Ishikawa (cell line): ENCODE data around the gene SDHAF4.
A peak's percentile ranks its signal among the peaks of the same experiment; 100 is the strongest.

Experiments
- CEBPB ChIP-seq: IDR thresholded peaks from 2 replicates; pipeline ENCODE4 v1.6.1; 2012
- CREB1 ChIP-seq: IDR thresholded peaks from 2 replicates; pipeline ENCODE4 v1.6.1; 2012; ENCODE audit warnings: low read depth
- EGR1 ChIP-seq: IDR thresholded peaks from 2 replicates; pipeline ENCODE4 v1.6.1; 2012
- EP300 ChIP-seq: IDR thresholded peaks from 2 replicates; pipeline ENCODE4 v1.6.1; 2012; ENCODE audit warnings: borderline replicate concordance
- FOXM1 ChIP-seq: IDR thresholded peaks from 2 replicates; pipeline ENCODE4 v1.6.1; 2012; ENCODE audit warnings: low read depth, borderline replicate concordance
- NFIC ChIP-seq: IDR thresholded peaks from 2 replicates; pipeline ENCODE4 v1.6.1; 2012
- RAD21 ChIP-seq: IDR thresholded peaks from 2 replicates; pipeline ENCODE4 v1.6.1; 2012; ENCODE audit warnings: low read depth
- TAF1 ChIP-seq: IDR thresholded peaks from 2 replicates; pipeline ENCODE4 v1.6.1; 2012; ENCODE audit warnings: low read depth, mild to moderate bottlenecking
- TCF12 ChIP-seq: IDR thresholded peaks from 2 replicates; pipeline ENCODE4 v1.6.1; 2012; ENCODE audit warnings: low read depth
- TEAD4 ChIP-seq: IDR thresholded peaks from 2 replicates; pipeline ENCODE4 v1.6.1; 2012
- YY1 ChIP-seq: IDR thresholded peaks from 2 replicates; pipeline ENCODE4 v1.6.1; 2012; ENCODE audit warnings: low read depth
- ZBTB7A ChIP-seq: IDR thresholded peaks from 2 replicates; pipeline ENCODE4 v1.6.1; 2012; ENCODE audit warnings: low read depth
- TF ChIP-seq, protein P1 (sequence below): IDR thresholded peaks from 2 replicates; pipeline ENCODE4 v1.6.1; 2012
- TF ChIP-seq, protein P2 (sequence below): IDR thresholded peaks from 2 replicates; pipeline ENCODE4 v1.6.1; 2012; ENCODE audit warnings: low read depth, mild to moderate bottlenecking

SDHAF4 gene

DNA sequence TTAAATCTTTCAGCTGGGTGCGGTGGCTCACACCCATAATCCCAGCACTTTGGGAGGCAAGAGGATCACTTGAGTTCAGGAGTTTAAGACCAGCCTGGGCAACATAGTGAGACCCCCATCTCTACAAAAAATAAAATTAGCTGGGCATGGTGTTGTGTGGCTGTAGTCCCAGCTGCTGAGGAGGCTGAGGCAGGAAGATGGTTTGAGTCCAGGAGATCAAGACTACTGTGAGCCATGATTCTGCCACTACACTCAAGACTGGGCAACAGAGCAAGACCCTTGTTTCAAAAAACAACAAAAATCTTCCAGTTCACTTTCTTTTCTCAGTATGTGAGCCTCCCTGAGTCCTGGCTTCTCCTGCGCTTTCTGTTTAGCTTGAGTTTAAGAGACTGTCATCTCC lies 7.9 kb downstream of the SDHAF4 start:
- TF ChIP-seq NFIC (no peak), TEAD4 (no peak), FOXM1 (no peak), TCF12 (no peak), ZBTB7A (no peak), CEBPB (no peak), EGR1 (no peak), RAD21 (no peak)
- TF ChIP-seq, protein P1, sequence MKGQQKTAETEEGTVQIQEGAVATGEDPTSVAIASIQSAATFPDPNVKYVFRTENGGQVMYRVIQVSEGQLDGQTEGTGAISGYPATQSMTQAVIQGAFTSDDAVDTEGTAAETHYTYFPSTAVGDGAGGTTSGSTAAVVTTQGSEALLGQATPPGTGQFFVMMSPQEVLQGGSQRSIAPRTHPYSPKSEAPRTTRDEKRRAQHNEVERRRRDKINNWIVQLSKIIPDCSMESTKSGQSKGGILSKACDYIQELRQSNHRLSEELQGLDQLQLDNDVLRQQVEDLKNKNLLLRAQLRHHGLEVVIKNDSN: no peak
- TF ChIP-seq, protein P2, sequence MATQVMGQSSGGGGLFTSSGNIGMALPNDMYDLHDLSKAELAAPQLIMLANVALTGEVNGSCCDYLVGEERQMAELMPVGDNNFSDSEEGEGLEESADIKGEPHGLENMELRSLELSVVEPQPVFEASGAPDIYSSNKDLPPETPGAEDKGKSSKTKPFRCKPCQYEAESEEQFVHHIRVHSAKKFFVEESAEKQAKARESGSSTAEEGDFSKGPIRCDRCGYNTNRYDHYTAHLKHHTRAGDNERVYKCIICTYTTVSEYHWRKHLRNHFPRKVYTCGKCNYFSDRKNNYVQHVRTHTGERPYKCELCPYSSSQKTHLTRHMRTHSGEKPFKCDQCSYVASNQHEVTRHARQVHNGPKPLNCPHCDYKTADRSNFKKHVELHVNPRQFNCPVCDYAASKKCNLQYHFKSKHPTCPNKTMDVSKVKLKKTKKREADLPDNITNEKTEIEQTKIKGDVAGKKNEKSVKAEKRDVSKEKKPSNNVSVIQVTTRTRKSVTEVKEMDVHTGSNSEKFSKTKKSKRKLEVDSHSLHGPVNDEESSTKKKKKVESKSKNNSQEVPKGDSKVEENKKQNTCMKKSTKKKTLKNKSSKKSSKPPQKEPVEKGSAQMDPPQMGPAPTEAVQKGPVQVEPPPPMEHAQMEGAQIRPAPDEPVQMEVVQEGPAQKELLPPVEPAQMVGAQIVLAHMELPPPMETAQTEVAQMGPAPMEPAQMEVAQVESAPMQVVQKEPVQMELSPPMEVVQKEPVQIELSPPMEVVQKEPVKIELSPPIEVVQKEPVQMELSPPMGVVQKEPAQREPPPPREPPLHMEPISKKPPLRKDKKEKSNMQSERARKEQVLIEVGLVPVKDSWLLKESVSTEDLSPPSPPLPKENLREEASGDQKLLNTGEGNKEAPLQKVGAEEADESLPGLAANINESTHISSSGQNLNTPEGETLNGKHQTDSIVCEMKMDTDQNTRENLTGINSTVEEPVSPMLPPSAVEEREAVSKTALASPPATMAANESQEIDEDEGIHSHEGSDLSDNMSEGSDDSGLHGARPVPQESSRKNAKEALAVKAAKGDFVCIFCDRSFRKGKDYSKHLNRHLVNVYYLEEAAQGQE: no peak

- peak; percentile 41; the same call in 1 of the 2 replicates for TF ChIP-seq CEBPB
- TF ChIP-seq, protein P2: no peak
These were observed 9.3 kb downstream of the SDHAF4 start for GRCh38 chr6:70575899-70576495.

GRCh38 chr6:70586114-70586513 lies 19.4 kb downstream of the SDHAF4 start:
- TF ChIP-seq EP300 (no peak), TCF12 (no peak), CEBPB (no peak), TEAD4 (no peak), TAF1 (no peak), NFIC (no peak), CREB1 (no peak)
- TF ChIP-seq, protein P2: no peak
- TF ChIP-seq, protein P1: no peak

- TF ChIP-seq, protein P1: no peak
- TF ChIP-seq TEAD4: no peak
- no peak for TF ChIP-seq TCF12
- TF ChIP-seq TAF1: no peak
- no peak for TF ChIP-seq NFIC
- no peak for TF ChIP-seq EP300
- no peak for TF ChIP-seq EGR1
- TF ChIP-seq YY1: no peak
These were observed 23.7 kb downstream of the SDHAF4 start for GRCh38 chr6:70590400-70590799.

DNA sequence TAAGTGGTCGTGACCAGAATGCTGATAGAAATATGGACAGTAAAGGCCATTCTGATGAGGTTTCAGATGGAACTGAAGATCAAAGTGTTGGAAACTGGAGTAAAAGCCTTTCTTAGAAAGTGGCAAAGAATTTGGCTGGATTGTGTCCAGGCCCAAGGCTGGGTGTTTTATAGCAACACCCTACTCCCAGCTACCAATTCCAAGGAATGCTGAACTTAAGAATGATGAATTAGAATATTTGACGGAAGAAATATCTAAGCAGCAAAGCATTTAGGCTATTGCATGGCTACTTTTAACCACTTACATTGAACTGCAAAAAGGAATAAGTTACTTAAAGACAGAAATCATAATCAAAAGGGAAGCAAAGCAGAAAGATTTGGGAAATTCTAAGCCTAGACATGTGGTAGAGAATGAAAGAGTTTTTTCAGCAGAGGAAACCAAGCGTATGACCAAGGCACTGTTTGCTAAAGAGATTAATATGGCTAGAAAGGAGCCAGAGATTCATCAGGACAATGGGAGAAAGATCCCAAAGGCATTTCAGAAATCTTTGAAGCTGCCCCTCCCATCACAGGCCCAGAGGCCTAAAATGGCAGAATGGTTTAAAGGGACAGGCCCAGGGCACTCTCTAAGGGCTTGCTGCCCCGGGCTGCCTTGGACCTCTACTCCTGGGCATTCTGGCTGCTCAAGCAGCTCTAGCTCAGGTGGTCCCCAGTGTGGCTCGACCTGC lies 25.8 kb downstream of the SDHAF4 start:
- no peak for TF ChIP-seq TAF1
- TF ChIP-seq TEAD4: no peak
